Activated CD4-positive, alpha-beta memory T cell treated with anti-CD3 and anti-CD28 coated beads, Interleukin-2, amount 10 ng/mL, durations not matched to agents 7 days and 5 days (primary cell): ENCODE data around the gene POF1B. TPM values are rescaled to one million over a fixed set of nuclear protein-coding genes. Genes with fewer than 3 reads are reported as not detected.

Source experiments
- CTCF ChIA-PET: fragments of 350-600 bp; sonication (Branson Sonifier 250); formaldehyde crosslinking; loops from one replicate; lab custom pipeline; 2021; ENCODE audit warnings: antibody characterized with exemption, inconsistent platforms; lab: Charles Lee
- POLR2A ChIA-PET: fragments of 350-600 bp; sonication (Branson Sonifier 250); formaldehyde crosslinking; loops from one replicate; lab custom pipeline; 2021; ENCODE audit warnings: antibody characterized with exemption; lab: Charles Lee
- DNase-seq: peaks from one replicate; pipeline ENCODE4 v3.0.0-alpha.2; 2020
- H3K27ac Mint-ChIP-seq: one replicate; pipeline ENCODE4 v1.8.0; 2021; ENCODE audit warnings: mild to moderate bottlenecking, mixed read lengths
- H3K27me3 Mint-ChIP-seq: one replicate; pipeline ENCODE4 v1.8.0; 2021; ENCODE audit warnings: mixed read lengths
- H3K36me3 Mint-ChIP-seq: one replicate; pipeline ENCODE4 v1.8.0; 2021; ENCODE audit warnings: low read depth, mixed read lengths
- H3K4me1 Mint-ChIP-seq: one replicate; pipeline ENCODE4 v1.8.0; 2021; ENCODE audit warnings: mixed read lengths
- H3K4me3 Mint-ChIP-seq: one replicate; pipeline ENCODE4 v1.8.0; 2021; ENCODE audit warnings: mild to moderate bottlenecking, mixed read lengths
- H3K9me3 Mint-ChIP-seq: one replicate; pipeline ENCODE4 v1.8.0; 2021; ENCODE audit warnings: mixed read lengths
- total RNA-seq, 2 experiments: library from RNA; stranded (reverse); gene quantifications; one replicate each; pipeline ENCODE4 v1.2.3, GENCODE V29; 2021

POF1B gene
- total RNA-seq, result under 1 TPM; 0.33 to 0.35 TPM

GRCh38 chrX:85379174-85379907 lies at the start of gene POF1B:
TSS of gene POF1B (minus strand) at chrX:85379665. CDS start at chrX:85379454, 211 bp downstream.
- H3K36me3 Mint-ChIP-seq, result no peaks in the 10 kb centered on the region
- ChIA-PET CTCF (no interaction called here), POLR2A (no interaction called here)
- H3K4me1 Mint-ChIP-seq, result no peaks in the 10 kb centered on the region
- no peaks in the 10 kb centered on the region for H3K27me3 Mint-ChIP-seq
- H3K27ac Mint-ChIP-seq, result no peak within 1 kb of the TSS
- H3K9me3 Mint-ChIP-seq, result no peaks in the 10 kb centered on the region
- H3K4me3 Mint-ChIP-seq, result no peak within 1 kb of the TSS
- no peak for DNase-seq

GRCh38 chrX:85429066-85429465 lies 49.6 kb upstream of the POF1B start:
- H3K9me3 Mint-ChIP-seq, result no peaks in the 10 kb centered on the region
- ChIA-PET POLR2A (no interaction called here), CTCF (no interaction called here)
- H3K36me3 Mint-ChIP-seq, result no peaks in the 10 kb centered on the region
- H3K4me1 Mint-ChIP-seq, result no peaks in the 10 kb centered on the region
- no peaks in the 10 kb centered on the region for H3K27me3 Mint-ChIP-seq
- H3K27ac Mint-ChIP-seq, result no peak overlapping the region
- DNase-seq, result no peak
- no peak overlapping the region for H3K4me3 Mint-ChIP-seq

- Mint-ChIP-seq H3K27ac (no peak overlapping the region), H3K4me1 (no peaks in the 10 kb centered on the region), H3K36me3 (no peaks in the 10 kb centered on the region), H3K9me3 (no peaks in the 10 kb centered on the region), H3K4me3 (no peak overlapping the region), H3K27me3 (no peaks in the 10 kb centered on the region)
- ChIA-PET CTCF (no interaction called here), POLR2A (no interaction called here)
- no peak for DNase-seq
Observed at GRCh38 chrX:85419293-85419692, 39.8 kb upstream of the POF1B start.

GRCh38 chrX:85391878-85392238 lies 12.4 kb upstream of the POF1B start:
- Mint-ChIP-seq H3K27me3 (no peaks in the 10 kb centered on the region), H3K4me3 (no peak overlapping the region), H3K27ac (no peak overlapping the region), H3K4me1 (no peaks in the 10 kb centered on the region), H3K9me3 (no peaks in the 10 kb centered on the region), H3K36me3 (no peaks in the 10 kb centered on the region)
- ChIA-PET POLR2A (no interaction called here), CTCF (no interaction called here)
- no peak for DNase-seq

- no peaks in the 10 kb centered on the region for H3K4me1 Mint-ChIP-seq
- ChIA-PET CTCF (no interaction called here), POLR2A (no interaction called here)
- H3K36me3 Mint-ChIP-seq, result no peaks in the 10 kb centered on the region
- H3K27ac Mint-ChIP-seq, result no peak overlapping the region
- H3K4me3 Mint-ChIP-seq, result no peak overlapping the region
- H3K27me3 Mint-ChIP-seq, result no peaks in the 10 kb centered on the region
- H3K9me3 Mint-ChIP-seq, result no peaks in the 10 kb centered on the region
- DNase-seq, result no peak
Observed at GRCh38 chrX:85391185-85391877, 11.9 kb upstream of the POF1B start.

GRCh38 chrX:85381602-85382001 lies 2.1 kb upstream of the POF1B start:
- Mint-ChIP-seq H3K36me3 (no peaks in the 10 kb centered on the region), H3K4me1 (no peaks in the 10 kb centered on the region), H3K9me3 (no peaks in the 10 kb centered on the region), H3K27me3 (no peaks in the 10 kb centered on the region), H3K27ac (no peak overlapping the region), H3K4me3 (no peak overlapping the region)
- ChIA-PET CTCF (no interaction called here), POLR2A (no interaction called here)
- DNase-seq, result no peak

GRCh38 chrX:85378461-85378860 lies 1.0 kb downstream of the POF1B start:
- Mint-ChIP-seq H3K9me3 (no peaks in the 10 kb centered on the region), H3K27ac (no peak overlapping the region), H3K27me3 (no peaks in the 10 kb centered on the region), H3K4me1 (no peaks in the 10 kb centered on the region), H3K36me3 (no peaks in the 10 kb centered on the region), H3K4me3 (no peak overlapping the region)
- DNase-seq, result no peak
- CTCF ChIA-PET, result no interaction called here
- POLR2A ChIA-PET, result no interaction called here

- no peaks in the 10 kb centered on the region for H3K27me3 Mint-ChIP-seq
- H3K4me1 Mint-ChIP-seq, result no peaks in the 10 kb centered on the region
- H3K4me3 Mint-ChIP-seq, result no peak overlapping the region
- H3K36me3 Mint-ChIP-seq, result no peaks in the 10 kb centered on the region
- H3K9me3 Mint-ChIP-seq, result no peaks in the 10 kb centered on the region
- CTCF ChIA-PET, result no interaction called here
- POLR2A ChIA-PET, result no interaction called here
- no peak for DNase-seq
- H3K27ac Mint-ChIP-seq, result no peak overlapping the region
Observed at GRCh38 chrX:85375333-85375738, 4.1 kb downstream of the POF1B start.

GRCh38 chrX:85365370-85365995 lies 14.0 kb downstream of the POF1B start:
- no peaks in the 10 kb centered on the region for H3K9me3 Mint-ChIP-seq
- ChIA-PET POLR2A (no interaction called here), CTCF (no interaction called here)
- no peak overlapping the region for H3K27ac Mint-ChIP-seq
- DNase-seq, result no peak
- no peaks in the 10 kb centered on the region for H3K27me3 Mint-ChIP-seq
- no peaks in the 10 kb centered on the region for H3K36me3 Mint-ChIP-seq
- no peaks in the 10 kb centered on the region for H3K4me1 Mint-ChIP-seq
- H3K4me3 Mint-ChIP-seq, result no peak overlapping the region

- DNase-seq, result no peak
- Mint-ChIP-seq H3K27me3 (no peaks in the 10 kb centered on the region), H3K4me3 (no peak overlapping the region), H3K4me1 (no peaks in the 10 kb centered on the region), H3K27ac (no peak overlapping the region), H3K9me3 (no peaks in the 10 kb centered on the region), H3K36me3 (no peaks in the 10 kb centered on the region)
- CTCF ChIA-PET, result no interaction called here
- POLR2A ChIA-PET, result no interaction called here
Observed at GRCh38 chrX:85359051-85359450, 20.4 kb downstream of the POF1B start.

GRCh38 chrX:85345523-85345922 lies 33.9 kb downstream of the POF1B start:
- H3K4me1 Mint-ChIP-seq, result no peaks in the 10 kb centered on the region
- H3K27me3 Mint-ChIP-seq, result no peaks in the 10 kb centered on the region
- H3K9me3 Mint-ChIP-seq, result no peaks in the 10 kb centered on the region
- DNase-seq, result no peak
- no peak overlapping the region for H3K27ac Mint-ChIP-seq
- H3K4me3 Mint-ChIP-seq, result no peak overlapping the region
- ChIA-PET CTCF (no interaction called here), POLR2A (no interaction called here)
- H3K36me3 Mint-ChIP-seq, result no peaks in the 10 kb centered on the region

GRCh38 chrX:85327060-85327333 lies 52.5 kb downstream of the POF1B start:
- H3K36me3 Mint-ChIP-seq, result no peaks in the 10 kb centered on the region
- POLR2A ChIA-PET, result no interaction called here
- CTCF ChIA-PET, result no interaction called here
- H3K9me3 Mint-ChIP-seq, result peaks cover 10% of the 10 kb centered on the region
- DNase-seq, result no peak
- no peaks in the 10 kb centered on the region for H3K27me3 Mint-ChIP-seq
- H3K27ac Mint-ChIP-seq, result no peak overlapping the region
- no peak overlapping the region for H3K4me3 Mint-ChIP-seq
- no peaks in the 10 kb centered on the region for H3K4me1 Mint-ChIP-seq

GRCh38 chrX:85326234-85327059 lies 53.0 kb downstream of the POF1B start:
- H3K27ac Mint-ChIP-seq, result no peak overlapping the region
- H3K4me1 Mint-ChIP-seq, result no peaks in the 10 kb centered on the region
- H3K9me3 Mint-ChIP-seq, result peaks cover 10% of the 10 kb centered on the region
- no peak for DNase-seq
- ChIA-PET CTCF (no interaction called here), POLR2A (no interaction called here)
- H3K36me3 Mint-ChIP-seq, result no peaks in the 10 kb centered on the region
- no peak overlapping the region for H3K4me3 Mint-ChIP-seq
- H3K27me3 Mint-ChIP-seq, result no peaks in the 10 kb centered on the region
